Type B pancreatic cell (in vitro differentiated cells): ENCODE results near the gene TEDC1. TPM values are rescaled to one million over a fixed set of nuclear protein-coding genes. Genes with fewer than 3 reads are reported as not detected.

Experiments used
- DNase-seq: peaks from one replicate; pipeline ENCODE4 v3.0.0; 2021; ENCODE audit warnings: mixed read lengths; ENCODE audit not compliant: unreplicated experiment; ENCODE audit errors: extremely low spot score
- H3K27ac Mint-ChIP-seq: 2 replicates; pipeline ENCODE4 v1.8.0; 2021; ENCODE audit warnings: mild to moderate bottlenecking, mixed read lengths
- H3K27me3 Mint-ChIP-seq: 2 replicates; pipeline ENCODE4 v1.8.0; 2021; ENCODE audit warnings: mixed read lengths
- H3K36me3 Mint-ChIP-seq: 2 replicates; pipeline ENCODE4 v1.8.0; 2021; ENCODE audit warnings: mixed read lengths
- H3K4me1 Mint-ChIP-seq: one replicate; pipeline ENCODE4 v1.8.0; 2021; ENCODE audit warnings: mixed read lengths; ENCODE audit not compliant: unreplicated experiment
- H3K4me3 Mint-ChIP-seq: 2 replicates; pipeline ENCODE4 v1.8.0; 2021; ENCODE audit warnings: mild to moderate bottlenecking, mixed read lengths
- H3K9me3 Mint-ChIP-seq: 2 replicates; pipeline ENCODE4 v1.8.0; 2021; ENCODE audit warnings: mixed read lengths
- total RNA-seq: library from RNA; stranded (reverse); gene quantifications from 2 replicates; pipeline ENCODE4 v1.2.1, GENCODE V29; 2021; ENCODE audit warnings: low replicate concordance
- TF ChIP-seq, protein P1 (sequence below): fragments of 200-600 bp; sonication (generic); conservative IDR thresholded peaks from 2 replicates; pipeline ENCODE4 v1.5.0; 2021; ENCODE audit warnings: antibody characterized with exemption, mild to moderate bottlenecking

Gene TEDC1
- total RNA-seq, 1 donor from 2014 or later, result 22.1 TPM

DNA sequence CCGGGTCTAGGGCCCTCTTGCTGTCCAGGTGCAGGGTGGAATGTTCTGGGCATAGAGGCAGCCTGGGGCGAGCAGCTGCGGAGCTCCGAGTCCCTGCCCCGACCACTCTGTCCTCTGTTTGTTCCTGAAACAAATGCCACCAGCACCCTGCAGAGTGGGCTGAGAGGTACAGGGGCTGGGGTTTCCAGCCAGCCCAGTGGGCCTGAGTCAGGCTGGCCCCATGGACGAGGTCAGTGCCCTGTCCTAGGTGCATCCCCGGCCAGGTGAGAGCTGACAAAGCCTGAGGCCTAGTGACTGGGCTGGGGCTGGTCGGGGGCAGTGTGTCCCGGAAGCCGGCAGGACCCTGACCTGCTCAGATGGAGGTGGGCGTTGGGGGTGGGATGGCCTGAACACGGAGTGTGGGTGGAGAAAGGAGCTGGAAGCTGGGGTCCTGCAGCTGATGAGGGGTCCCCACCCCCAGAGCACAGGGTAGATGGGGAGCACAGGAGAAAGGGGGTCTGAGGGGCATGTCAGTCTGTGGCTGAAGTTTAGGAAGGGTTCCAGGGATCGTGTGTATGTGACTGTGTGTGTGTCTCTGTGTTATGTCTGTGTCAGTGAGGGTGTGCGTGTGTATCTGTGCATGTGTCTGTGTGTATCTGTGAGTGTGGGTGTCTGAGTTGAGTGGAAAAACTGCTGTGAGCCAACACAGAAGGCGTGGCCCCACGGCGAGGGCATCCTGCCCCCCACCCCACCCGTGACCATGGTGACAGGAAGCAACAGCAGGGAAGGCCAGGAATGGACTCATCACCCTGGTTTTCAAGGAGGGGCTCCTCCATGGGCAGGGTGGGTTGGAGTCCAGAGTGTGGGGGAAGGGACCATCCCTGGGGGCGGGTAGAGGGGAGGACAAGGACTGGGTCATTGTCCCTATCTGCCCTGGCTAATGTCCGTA is 6.7 kb upstream of the TEDC1 start:
- H3K27me3 Mint-ChIP-seq, result peaks cover 35% of the 10 kb centered on the region
- peaks cover 19% of the 10 kb centered on the region for H3K4me1 Mint-ChIP-seq

DNA sequence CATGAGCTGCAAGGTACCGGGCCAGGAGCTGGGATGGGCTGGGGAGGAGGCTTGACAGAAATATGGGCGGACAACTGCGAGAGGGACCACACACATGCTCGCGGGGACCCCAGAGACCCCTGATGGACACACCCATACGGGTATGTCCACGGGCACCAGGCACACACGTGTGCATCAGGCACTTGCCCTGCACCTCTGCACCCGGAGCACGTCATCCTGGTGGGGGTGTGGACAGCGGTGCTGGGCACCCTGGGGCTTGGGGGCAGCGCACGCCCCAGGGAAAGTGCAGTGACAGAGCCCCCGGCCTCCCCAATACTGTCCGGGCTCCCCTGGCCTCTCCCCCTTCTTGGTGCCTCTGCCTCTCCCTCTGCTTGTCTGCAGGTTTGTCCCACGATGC is 6.1 kb upstream of the TEDC1 start:
- Mint-ChIP-seq H3K4me3 (no peak overlapping the region), H3K9me3 (no peaks in the 10 kb centered on the region), H3K4me1 (peaks cover 22% of the 10 kb centered on the region), H3K27ac (no peak overlapping the region), H3K27me3 (peaks cover 32% of the 10 kb centered on the region), H3K36me3 (no peaks in the 10 kb centered on the region)
- TF ChIP-seq, protein P1, sequence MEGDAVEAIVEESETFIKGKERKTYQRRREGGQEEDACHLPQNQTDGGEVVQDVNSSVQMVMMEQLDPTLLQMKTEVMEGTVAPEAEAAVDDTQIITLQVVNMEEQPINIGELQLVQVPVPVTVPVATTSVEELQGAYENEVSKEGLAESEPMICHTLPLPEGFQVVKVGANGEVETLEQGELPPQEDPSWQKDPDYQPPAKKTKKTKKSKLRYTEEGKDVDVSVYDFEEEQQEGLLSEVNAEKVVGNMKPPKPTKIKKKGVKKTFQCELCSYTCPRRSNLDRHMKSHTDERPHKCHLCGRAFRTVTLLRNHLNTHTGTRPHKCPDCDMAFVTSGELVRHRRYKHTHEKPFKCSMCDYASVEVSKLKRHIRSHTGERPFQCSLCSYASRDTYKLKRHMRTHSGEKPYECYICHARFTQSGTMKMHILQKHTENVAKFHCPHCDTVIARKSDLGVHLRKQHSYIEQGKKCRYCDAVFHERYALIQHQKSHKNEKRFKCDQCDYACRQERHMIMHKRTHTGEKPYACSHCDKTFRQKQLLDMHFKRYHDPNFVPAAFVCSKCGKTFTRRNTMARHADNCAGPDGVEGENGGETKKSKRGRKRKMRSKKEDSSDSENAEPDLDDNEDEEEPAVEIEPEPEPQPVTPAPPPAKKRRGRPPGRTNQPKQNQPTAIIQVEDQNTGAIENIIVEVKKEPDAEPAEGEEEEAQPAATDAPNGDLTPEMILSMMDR, result no peak
- no peak for DNase-seq

More for the DNA sequence above, 6.7 kb upstream of the TEDC1 start:
- Mint-ChIP-seq H3K4me3 (peak overlapping the region; percentile 68), H3K27ac (peak overlapping the region; percentile 79), H3K36me3 (no peaks in the 10 kb centered on the region), H3K9me3 (no peaks in the 10 kb centered on the region)
- DNase-seq, result no peak
- TF ChIP-seq, protein P1, result no peak

DNA sequence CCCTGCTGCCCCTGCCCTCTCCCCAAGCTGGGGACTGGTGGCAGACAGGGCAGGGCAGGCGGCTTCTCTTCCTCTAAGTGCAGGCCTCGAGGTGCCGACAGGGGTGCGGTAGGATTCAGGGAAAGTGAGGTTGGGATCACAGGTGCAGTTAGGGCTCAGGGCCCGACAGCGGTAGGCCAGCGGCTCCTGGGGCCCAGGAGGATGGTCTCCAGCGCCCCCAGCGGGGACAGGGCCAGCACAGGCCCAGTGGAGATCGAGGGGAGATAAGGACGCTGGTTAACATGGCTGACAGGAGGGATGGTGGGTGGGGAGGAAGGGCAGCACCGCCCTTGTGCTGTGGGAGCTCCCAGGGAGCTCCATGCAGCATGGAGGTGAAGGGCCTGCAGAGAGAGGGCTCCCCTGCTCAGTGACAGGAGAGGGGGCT is 5.3 kb upstream of the TEDC1 start:
- Mint-ChIP-seq H3K9me3 (no peaks in the 10 kb centered on the region), H3K36me3 (no peaks in the 10 kb centered on the region), H3K27ac (peak overlapping the region; percentile 16), H3K27me3 (peaks cover 30% of the 10 kb centered on the region), H3K4me1 (peaks cover 22% of the 10 kb centered on the region), H3K4me3 (peak overlapping the region; percentile 65)
- TF ChIP-seq, protein P1, result peak; percentile 72
- no peak for DNase-seq

DNA sequence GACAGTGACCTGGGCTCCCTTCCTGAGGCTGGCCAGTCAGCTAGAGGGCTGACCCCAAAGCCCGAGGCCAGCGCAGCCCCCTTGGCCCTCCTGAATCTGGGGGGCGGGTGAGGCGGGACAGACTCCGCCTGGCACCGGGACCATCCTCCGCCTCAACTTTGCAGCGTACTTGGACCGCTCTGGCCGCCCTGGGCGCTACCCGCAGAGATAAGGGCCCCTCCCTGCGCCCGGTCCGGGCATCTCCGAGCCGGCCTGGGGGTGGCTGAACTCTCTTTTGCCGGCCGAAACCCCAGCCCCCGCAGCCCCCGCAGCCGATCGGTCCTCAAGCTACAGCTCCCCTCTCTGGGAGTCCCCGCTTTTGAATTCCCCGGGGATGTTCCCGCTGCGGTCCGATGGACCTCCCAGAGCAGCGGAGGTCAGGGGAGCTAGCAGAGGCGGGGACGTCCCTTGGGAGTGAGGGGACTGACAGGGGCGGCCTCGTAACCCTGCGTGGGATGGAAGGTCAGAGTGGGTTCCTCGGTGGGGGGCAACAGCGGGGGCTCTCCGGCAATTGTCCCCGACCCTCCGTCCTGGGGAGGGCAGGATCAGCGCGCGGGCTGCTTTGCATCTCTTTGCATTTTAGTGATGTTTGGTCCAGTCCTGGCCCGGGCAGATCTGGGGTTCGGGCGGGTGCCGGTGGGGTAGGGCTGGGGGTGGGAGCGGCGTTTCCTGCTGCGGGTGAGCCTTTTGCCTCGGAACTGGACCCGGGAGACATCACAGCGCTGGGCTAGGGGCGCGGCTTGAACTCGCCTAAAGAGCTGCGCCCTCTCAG is 4.7 kb upstream of the TEDC1 start, which contains the start of gene CRIP1:
TSS of gene CRIP1 (plus strand) at position 724 of the 811 bp plus-strand sequence. CDS start 374 bp downstream, outside the sequence.
- Mint-ChIP-seq H3K9me3 (no peaks in the 10 kb centered on the region), H3K4me1 (peaks cover 18% of the 10 kb centered on the region), H3K36me3 (no peaks in the 10 kb centered on the region), H3K4me3 (peak within 1 kb of the TSS; percentile 65), H3K27me3 (peaks cover 26% of the 10 kb centered on the region), H3K27ac (peak within 1 kb of the TSS; percentile 16)
- no peak for DNase-seq
- TF ChIP-seq, protein P1, result no peak

DNA sequence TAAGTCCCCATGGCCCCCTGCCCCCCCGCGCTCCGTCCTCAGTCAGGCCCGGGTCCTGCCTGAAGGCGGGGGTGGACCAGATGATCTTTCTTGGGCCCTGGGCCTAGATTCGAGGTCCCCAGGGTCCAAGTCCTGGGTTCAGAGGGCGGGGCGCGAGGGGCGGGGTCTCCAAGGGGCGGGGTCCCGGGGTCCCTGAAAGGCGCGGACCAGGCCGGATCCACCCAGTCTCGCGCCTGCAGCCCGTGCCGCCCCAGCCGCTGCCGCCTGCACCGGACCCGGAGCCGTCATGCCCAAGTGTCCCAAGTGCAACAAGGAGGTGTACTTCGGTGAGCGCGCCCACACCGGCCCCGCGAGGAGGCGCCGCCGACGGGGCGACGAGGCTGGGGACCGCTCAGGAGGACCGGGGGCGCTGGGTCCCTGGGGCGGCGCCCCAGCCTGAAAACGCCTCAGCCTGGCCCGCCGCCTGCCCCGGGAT is 4.0 kb upstream of the TEDC1 start:
- H3K27ac Mint-ChIP-seq, result no peak overlapping the region
- TF ChIP-seq, protein P1, result no peak
- no peak for DNase-seq
- no peaks in the 10 kb centered on the region for H3K36me3 Mint-ChIP-seq
- no peak overlapping the region for H3K4me3 Mint-ChIP-seq
- peaks cover 15% of the 10 kb centered on the region for H3K4me1 Mint-ChIP-seq
- peaks cover 23% of the 10 kb centered on the region for H3K27me3 Mint-ChIP-seq
- no peaks in the 10 kb centered on the region for H3K9me3 Mint-ChIP-seq
